A673 (cell line): Measurements from ENCODE around the gene TWSG1. TPM values are rescaled to one million over a fixed set of nuclear protein-coding genes. Genes with fewer than 3 reads are reported as not detected.

Experiments
- BruUV-seq: library from RNA; stranded (reverse); fragments of 400-500 nt; replicated peaks from 2 replicates; lab custom pipeline; 2021; lab: Mats Ljungman, UMichigan
- CTCF ChIA-PET: fragments of 300-600 bp; sonication (Branson Sonifier 250); formaldehyde crosslinking; loops from one replicate; lab custom pipeline; 2022; ENCODE audit warnings: antibody characterized with exemption; lab: Charles Lee
- POLR2A ChIA-PET: fragments of 300-600 bp; sonication (Branson Sonifier 250); formaldehyde crosslinking; loops from one replicate; lab custom pipeline; 2022; ENCODE audit warnings: antibody characterized with exemption; ENCODE audit not compliant: low non-redundant PET; lab: Charles Lee
- DNase-seq: peaks from one replicate; pipeline ENCODE4 v3.0.0-alpha.2; 2015; ENCODE audit warnings: low spot score
- H3K27ac ChIP-seq: fragments of 200-600 bp; sonication (generic); 2 replicates; pipeline ENCODE4 v1.5.1; 2016; ENCODE audit warnings: mixed run types, low read depth, mild to moderate bottlenecking, mixed read lengths, antibody characterized with exemption, low read length; ENCODE audit not compliant: poor library complexity, severe bottlenecking
- H3K27me3 ChIP-seq: fragments of 200-600 bp; sonication (generic); replicated peaks from 2 replicates; pipeline ENCODE4 v1.6.1; 2017; ENCODE audit warnings: mixed run types, low read depth, mild to moderate bottlenecking, mixed read lengths, antibody characterized with exemption, low read length; ENCODE audit not compliant: insufficient read depth, poor library complexity
- H3K36me3 ChIP-seq: fragments of 200-600 bp; sonication (generic); 2 replicates; pipeline ENCODE4 v1.6.1; 2016; ENCODE audit warnings: mixed run types, mild to moderate bottlenecking, mixed read lengths, antibody characterized with exemption, low read length; ENCODE audit not compliant: insufficient read depth, poor library complexity, severe bottlenecking
- H3K4me1 ChIP-seq: fragments of 200-600 bp; sonication (generic); 2 replicates; pipeline ENCODE4 v1.6.1; 2017; ENCODE audit warnings: mixed run types, mild to moderate bottlenecking, mixed read lengths, antibody characterized with exemption, low read length; ENCODE audit not compliant: insufficient read depth, poor library complexity, severe bottlenecking
- H3K4me3 ChIP-seq: fragments of 200-600 bp; sonication (generic); 2 replicates; pipeline ENCODE4 v1.5.1; 2016; ENCODE audit warnings: low read depth, mixed run types, mild to moderate bottlenecking, mixed read lengths, low read length; ENCODE audit not compliant: poor library complexity, severe bottlenecking
- H3K9me3 ChIP-seq: fragments of 200-600 bp; sonication (generic); 2 replicates; pipeline ENCODE4 v1.6.1; 2016; ENCODE audit warnings: mixed run types, low read depth, mild to moderate bottlenecking, mixed read lengths, antibody characterized with exemption, low read length; ENCODE audit not compliant: poor library complexity, severe bottlenecking
- EZH2 ChIP-seq: fragments of 200-600 bp; sonication (generic); IDR thresholded peaks from 2 replicates; pipeline ENCODE4 v1.6.1; 2017; ENCODE audit warnings: borderline replicate concordance, low read depth, mild to moderate bottlenecking, mixed read lengths, antibody characterized with exemption, low read length; ENCODE audit not compliant: poor library complexity, severe bottlenecking
- intact Hi-C: fragments of 100-400 bp; cut with micrococcal nuclease; formaldehyde crosslinking; loops from one replicate; pipeline ENCODE4 v1.10.0; 2022; ENCODE audit not compliant: unreplicated experiment
- total RNA-seq: library from RNA; stranded (reverse); gene quantifications from 2 replicates; pipeline ENCODE4 v1.2.3, GENCODE V29; 2021
- TF ChIP-seq, protein P1 (sequence below): fragments of 300-800, 200-600 bp; sonication (generic); conservative IDR thresholded peaks from 2 replicates; pipeline ENCODE4 v1.5.1; 2017; ENCODE audit warnings: low read depth, mild to moderate bottlenecking, antibody characterized with exemption, low read length, moderate library complexity, mixed read lengths

Gene TWSG1
- total RNA-seq, 1 experiment from 2014 or later = 34.9 TPM

DNA sequence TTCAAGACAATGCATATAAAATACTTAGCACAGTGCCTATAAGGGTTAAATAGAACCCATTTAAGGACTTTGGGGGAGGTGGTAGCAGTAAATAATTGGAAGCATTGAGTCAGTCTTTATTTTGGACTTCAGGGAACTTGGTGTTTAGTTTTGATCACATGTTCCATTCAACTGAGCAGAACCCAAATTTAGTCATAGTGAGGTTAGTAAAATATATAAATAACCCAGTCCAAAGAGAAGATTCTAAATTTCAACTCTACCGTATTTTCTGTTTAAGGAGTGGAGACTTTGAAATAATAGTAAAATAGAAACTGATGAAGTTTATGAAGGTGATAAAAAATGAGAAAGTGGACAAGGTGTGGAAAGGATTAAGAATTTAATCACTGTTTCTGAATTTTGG, 19.7 kb downstream of the TWSG1 start:
- Histone ChIP-seq H3K27ac (no peak overlapping the region), H3K4me1 (no peaks in the 10 kb centered on the region), H3K9me3 (no peaks in the 10 kb centered on the region), H3K27me3 (no peaks in the 10 kb centered on the region), H3K36me3 (no peaks in the 10 kb centered on the region), H3K4me3 (no peak overlapping the region)
- intact Hi-C loops = no loop called here
- DNase-seq = no peak
- TF ChIP-seq, protein P1, sequence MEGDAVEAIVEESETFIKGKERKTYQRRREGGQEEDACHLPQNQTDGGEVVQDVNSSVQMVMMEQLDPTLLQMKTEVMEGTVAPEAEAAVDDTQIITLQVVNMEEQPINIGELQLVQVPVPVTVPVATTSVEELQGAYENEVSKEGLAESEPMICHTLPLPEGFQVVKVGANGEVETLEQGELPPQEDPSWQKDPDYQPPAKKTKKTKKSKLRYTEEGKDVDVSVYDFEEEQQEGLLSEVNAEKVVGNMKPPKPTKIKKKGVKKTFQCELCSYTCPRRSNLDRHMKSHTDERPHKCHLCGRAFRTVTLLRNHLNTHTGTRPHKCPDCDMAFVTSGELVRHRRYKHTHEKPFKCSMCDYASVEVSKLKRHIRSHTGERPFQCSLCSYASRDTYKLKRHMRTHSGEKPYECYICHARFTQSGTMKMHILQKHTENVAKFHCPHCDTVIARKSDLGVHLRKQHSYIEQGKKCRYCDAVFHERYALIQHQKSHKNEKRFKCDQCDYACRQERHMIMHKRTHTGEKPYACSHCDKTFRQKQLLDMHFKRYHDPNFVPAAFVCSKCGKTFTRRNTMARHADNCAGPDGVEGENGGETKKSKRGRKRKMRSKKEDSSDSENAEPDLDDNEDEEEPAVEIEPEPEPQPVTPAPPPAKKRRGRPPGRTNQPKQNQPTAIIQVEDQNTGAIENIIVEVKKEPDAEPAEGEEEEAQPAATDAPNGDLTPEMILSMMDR = no peak
- TF ChIP-seq EZH2 = no peak
- no TSS peak for BruUV-seq
- POLR2A ChIA-PET = no interaction called here
- CTCF ChIA-PET = no interaction called here

DNA sequence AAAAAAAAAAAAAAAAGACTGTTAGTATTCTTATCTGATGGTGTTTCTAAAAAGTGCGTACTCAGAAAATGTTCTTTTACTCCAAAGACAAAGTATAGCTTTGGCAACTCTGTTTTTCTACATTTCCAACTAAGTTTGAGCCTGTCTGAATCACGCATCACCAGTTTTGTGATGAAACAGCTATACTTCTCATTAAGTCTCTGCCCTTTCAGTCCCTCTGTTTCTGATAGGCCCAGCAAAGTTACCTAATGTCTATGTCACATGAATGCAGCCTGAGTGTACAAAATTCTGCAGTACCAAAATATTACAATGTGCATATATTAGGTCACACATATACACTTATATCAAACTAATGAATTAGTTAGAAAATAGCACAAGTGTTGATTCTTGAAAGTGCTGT, 22.4 kb downstream of the TWSG1 start:
- Histone ChIP-seq H3K4me3 (no peak overlapping the region), H3K9me3 (no peaks in the 10 kb centered on the region), H3K4me1 (peaks cover 5% of the 10 kb centered on the region), H3K27ac (no peak overlapping the region), H3K36me3 (no peaks in the 10 kb centered on the region), H3K27me3 (no peaks in the 10 kb centered on the region)
- DNase-seq = no peak
- POLR2A ChIA-PET = no interaction called here
- no peak for TF ChIP-seq EZH2
- TF ChIP-seq, protein P1 = no peak
- CTCF ChIA-PET = no interaction called here
- BruUV-seq = no TSS peak
- intact Hi-C loops = no loop called here

DNA sequence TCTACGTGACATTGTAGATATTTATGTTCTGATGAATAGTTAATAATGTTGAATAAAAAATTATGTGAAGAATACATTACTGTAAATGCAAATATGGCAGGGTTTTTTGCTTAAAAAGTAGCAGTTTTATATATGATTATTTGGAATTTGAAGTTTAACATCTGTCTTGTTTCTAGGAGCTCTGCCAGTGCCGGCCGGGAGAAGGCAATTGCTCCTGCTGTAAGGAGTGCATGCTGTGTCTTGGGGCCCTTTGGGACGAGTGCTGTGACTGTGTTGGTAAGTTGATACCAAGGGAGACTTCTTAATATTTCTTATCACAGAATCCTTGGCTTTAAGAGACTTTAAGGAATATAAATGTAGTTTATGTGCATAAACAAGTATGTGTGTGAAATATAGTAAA, 25.2 kb downstream of the TWSG1 start:
- DNase-seq = peak; percentile 14
- TF ChIP-seq EZH2 = no peak
- TF ChIP-seq, protein P1 = no peak
- peaks cover 5% of the 10 kb centered on the region for H3K4me1 ChIP-seq
- CTCF ChIA-PET = no interaction called here
- intact Hi-C loops = no loop called here
- BruUV-seq = no TSS peak
- H3K27ac ChIP-seq = no peak overlapping the region
- no peaks in the 10 kb centered on the region for H3K9me3 ChIP-seq
- H3K4me3 ChIP-seq = no peak overlapping the region
- POLR2A ChIA-PET = no interaction called here
- no peaks in the 10 kb centered on the region for H3K36me3 ChIP-seq
- no peaks in the 10 kb centered on the region for H3K27me3 ChIP-seq
